CD14-positive monocyte (primary cell): Measurements from ENCODE around the gene RAB11FIP3. TPM values are rescaled to one million over a fixed set of nuclear protein-coding genes. Genes with fewer than 3 reads are reported as not detected.

Source experiments
- DNase-seq, 3 donors: peaks; one replicate each; pipeline ENCODE4 v3.0.0-alpha.2; 2011 to 2022
- H2AFZ ChIP-seq: 2 replicates; pipeline ENCODE4 v1.6.0; 2012; ENCODE audit warnings: mild to moderate bottlenecking, low read depth, low read length, inconsistent platforms; ENCODE audit not compliant: insufficient read depth, poor library complexity, severe bottlenecking
- H3K27ac ChIP-seq, 2 donors: 1 replicate in 1 of 2; 2 replicates in 1 of 2; pipeline ENCODE4 v1.5.1; 2012 to 2013; ENCODE audit warnings: low read length in 2 of 2, control low read depth in 1 of 2, inconsistent platforms in 1 of 2, low read depth in 1 of 2, mild to moderate bottlenecking in 1 of 2
- H3K27me3 ChIP-seq, 2 donors: one replicate each; pipeline versions ENCODE4 v1.6.0 to v1.6.1; 2011 to 2013; ENCODE audit warnings: low read length in 2 of 2; ENCODE audit not compliant: control insufficient read depth in 2 of 2, insufficient read depth in 2 of 2
- H3K36me3 ChIP-seq, 2 donors: replicated peaks in 1 of 2; 1 replicate in 1 of 2; 2 replicates in 1 of 2; pipeline versions ENCODE4 v1.5.1 to v1.6.1; 2012 to 2013; ENCODE audit warnings: low read length in 2 of 2, control low read depth in 1 of 2, inconsistent platforms in 1 of 2, mild to moderate bottlenecking in 1 of 2; ENCODE audit not compliant: insufficient read depth in 2 of 2, control insufficient read depth in 1 of 2
- H3K4me1 ChIP-seq, 2 donors: 1 replicate in 1 of 2; 2 replicates in 1 of 2; pipeline versions ENCODE4 v1.5.1 to v1.6.1; 2012 to 2013; ENCODE audit warnings: low read length in 2 of 2, control low read depth in 1 of 2, inconsistent platforms in 1 of 2, mild to moderate bottlenecking in 1 of 2, moderate library complexity in 1 of 2; ENCODE audit not compliant: insufficient read depth in 2 of 2, control insufficient read depth in 1 of 2
- H3K4me2 ChIP-seq: replicated peaks from 2 replicates; pipeline ENCODE3; 2012; ENCODE audit warnings: low read length, moderate library complexity, mild to moderate bottlenecking; ENCODE audit not compliant: poor library complexity, severe bottlenecking; ENCODE audit errors: extremely low read depth
- H3K4me3 ChIP-seq, 3 experiments: fragments of 200-600 bp in 1 of 3; sonication (generic) in 1 of 3; replicated peaks in 1 of 3; 1 replicate in 2 of 3; 2 replicates in 1 of 3; pipeline ENCODE4 v1.5.1; 2011 to 2013; ENCODE audit warnings: low read length in 3 of 3, mild to moderate bottlenecking in 3 of 3, control low read depth in 2 of 3, low read depth in 2 of 3, inconsistent platforms in 1 of 3, moderate library complexity in 1 of 3
- H3K79me2 ChIP-seq: 2 replicates; pipeline ENCODE4 v1.6.0; 2012; ENCODE audit warnings: mild to moderate bottlenecking, control low read depth, inconsistent platforms, low read length, moderate library complexity; ENCODE audit not compliant: insufficient read depth
- H3K9ac ChIP-seq: 2 replicates; pipeline ENCODE4 v1.6.0; 2017; ENCODE audit warnings: low read length, mild to moderate bottlenecking; ENCODE audit not compliant: insufficient read depth, poor library complexity, severe bottlenecking
- H3K9me3 ChIP-seq, 2 donors: replicated peaks in 1 of 2; 1 replicate in 1 of 2; 2 replicates in 1 of 2; pipeline versions ENCODE4 v1.5.1 to v1.6.1; 2012 to 2013; ENCODE audit warnings: low read length in 2 of 2, control low read depth in 1 of 2; ENCODE audit not compliant: control insufficient read depth in 1 of 2, insufficient read depth in 1 of 2
- H4K20me1 ChIP-seq: 2 replicates; pipeline ENCODE4 v1.6.0; 2012; ENCODE audit warnings: mild to moderate bottlenecking, low read length, control low read depth, moderate library complexity; ENCODE audit not compliant: insufficient read depth
- H3K27ac Mint-ChIP-seq, 7 donors: one replicate each; pipeline ENCODE4 v1.8.0; 2020; ENCODE audit warnings: mild to moderate bottlenecking in 7 of 7, mixed read lengths in 7 of 7, moderate library complexity in 6 of 7, inconsistent platforms in 2 of 7
- H3K27me3 Mint-ChIP-seq, 3 donors: one replicate each; pipeline ENCODE4 v1.8.0; 2021 to 2022; ENCODE audit warnings: low read depth in 3 of 3, mild to moderate bottlenecking in 3 of 3, mixed read lengths in 3 of 3, moderate library complexity in 3 of 3, inconsistent platforms in 1 of 3
- H3K36me3 Mint-ChIP-seq, 2 donors: one replicate each; pipeline ENCODE4 v1.8.0; 2020; ENCODE audit warnings: mixed read lengths in 2 of 2, inconsistent platforms in 1 of 2, mild to moderate bottlenecking in 1 of 2
- H3K4me1 Mint-ChIP-seq: one replicate; pipeline ENCODE4 v1.8.0; 2020; ENCODE audit warnings: mild to moderate bottlenecking, mixed read lengths
- H3K4me3 Mint-ChIP-seq, 2 donors: one replicate each; pipeline ENCODE4 v1.8.0; 2020; ENCODE audit warnings: mild to moderate bottlenecking in 2 of 2, mixed read lengths in 2 of 2, moderate library complexity in 1 of 2
- H3K9me3 Mint-ChIP-seq, 7 donors: one replicate each; pipeline ENCODE4 v1.8.0; 2020 to 2022; ENCODE audit warnings: mixed read lengths in 7 of 7, mild to moderate bottlenecking in 6 of 7, moderate library complexity in 6 of 7, inconsistent platforms in 2 of 7
- CTCF ChIP-seq: fragments of 200-600 bp; IDR thresholded peaks from one replicate; pipeline ENCODE4 v1.8.0; 2022; ENCODE audit warnings: antibody characterized with exemption, mild to moderate bottlenecking
- WGBS: methylation state at CpG from one replicate; pipeline ENCODE4 v1.1.5; 2013; ENCODE audit warnings: missing lambda C conversion rate; ENCODE audit not compliant: insufficient coverage; 5-methylcytosine and 5-hydroxymethylcytosine counted together
- intact Hi-C, 2 donors: fragments of 100-400 bp; cut with micrococcal nuclease; formaldehyde crosslinking; loops; one replicate each; pipeline versions ENCODE4 v1.15.0 to v1.15.1; 2023
- polyA plus RNA-seq, 3 donors: library from polyadenylated mRNA; depleted of rRNA in 1 of 3; unstranded in 2 of 3; stranded (reverse) in 1 of 3; fragments of 300-500 nt in 2 of 3; fragments of >200 nt in 1 of 3; fragmentation: Illumina TruSeq in 2 of 3; gene quantifications; 1 replicate in 2 of 3; 2 replicates in 1 of 3; pipeline ENCODE4 v1.2.3, GENCODE V29; 2012 to 2021

Gene RAB11FIP3
- polyA plus RNA-seq, 3 donors = 0.37 to 7.5 (median 0.49) TPM

DNA sequence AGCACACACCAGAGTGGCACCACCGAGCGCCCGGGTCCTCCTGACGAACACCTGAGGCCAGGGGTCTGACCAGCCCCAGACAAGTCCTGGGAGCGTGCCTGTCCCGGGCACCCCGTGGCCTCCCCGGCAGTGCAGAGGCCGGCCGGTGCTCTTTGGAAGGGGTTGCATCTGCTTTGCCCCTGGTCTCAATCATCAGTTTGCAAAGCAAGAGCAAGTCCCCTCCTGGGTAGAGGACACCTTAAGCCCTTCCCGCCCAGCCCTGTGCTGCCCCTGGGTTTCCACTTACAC, 90.4 kb downstream of the RAB11FIP3 start:
- Histone ChIP-seq H3K27ac (no peak overlapping the region), H3K4me1 (no peaks in the 10 kb centered on the region), H3K36me3 (peaks cover 0 to 9% of the 10 kb centered on the region in 2 donors), H3K4me2 (no peak overlapping the region), H3K27me3 (no peaks in the 10 kb centered on the region), H2AFZ (no peak overlapping the region), H3K79me2 (no peaks in the 10 kb centered on the region), H3K4me3 (no peak overlapping the region), H3K9ac (no peak overlapping the region), H3K9me3 (no peaks in the 10 kb centered on the region), H4K20me1 (no peaks in the 10 kb centered on the region)
- DNase-seq = no peak
- Mint-ChIP-seq H3K36me3 (peaks cover 0 to 11% of the 10 kb centered on the region in 2 donors), H3K9me3 (no peaks in the 10 kb centered on the region), H3K4me1 (no peaks in the 10 kb centered on the region), H3K4me3 (no peak overlapping the region), H3K27ac (no peak overlapping the region), H3K27me3 (no peaks in the 10 kb centered on the region)
- TF ChIP-seq CTCF = no peak
- intact Hi-C loops = no loop called here
- WGBS = 96% methylated on average over 6 of the region's 11 CpGs

DNA sequence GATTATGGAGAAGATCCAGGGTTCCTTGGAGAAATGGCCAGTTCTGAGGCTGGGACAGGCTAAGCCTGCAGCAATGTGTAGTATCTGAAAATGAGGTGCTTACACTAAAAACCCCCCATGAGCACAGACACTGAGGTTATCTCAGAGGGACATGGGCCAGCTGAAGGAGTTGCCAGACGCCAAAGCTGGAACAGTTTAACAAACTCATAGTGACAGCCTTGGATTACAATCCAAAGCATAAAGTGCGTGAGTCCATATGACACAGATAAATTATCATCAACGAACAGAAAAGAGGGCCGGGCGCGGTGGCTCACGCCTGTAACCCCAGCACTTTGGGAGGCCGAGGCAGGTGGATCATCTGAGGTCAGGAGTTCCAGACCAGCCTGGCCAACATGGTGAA, 90.9 kb downstream of the RAB11FIP3 start:
- intact Hi-C loops = no loop called here

More for the DNA sequence above, 90.9 kb downstream of the RAB11FIP3 start:
- Histone ChIP-seq H3K27me3 (no peaks in the 10 kb centered on the region), H3K27ac (no peak overlapping the region), H3K4me3 (no peak overlapping the region), H4K20me1 (no peaks in the 10 kb centered on the region), H3K4me1 (no peaks in the 10 kb centered on the region), H3K9me3 (no peaks in the 10 kb centered on the region), H3K79me2 (no peaks in the 10 kb centered on the region), H3K4me2 (no peak overlapping the region), H2AFZ (no peak overlapping the region), H3K36me3 (peaks cover 0 to 9% of the 10 kb centered on the region in 2 donors), H3K9ac (no peak overlapping the region)
- DNase-seq = no peak
- H3K9me3 Mint-ChIP-seq = no peaks in the 10 kb centered on the region
- H3K27ac Mint-ChIP-seq = no peak overlapping the region
- 98% methylated on average over 7 of the region's 8 CpGs for WGBS
- TF ChIP-seq CTCF = no peak
- no peaks in the 10 kb centered on the region for H3K4me1 Mint-ChIP-seq
- H3K27me3 Mint-ChIP-seq = no peaks in the 10 kb centered on the region
- peaks cover 0 to 11% of the 10 kb centered on the region in 2 donors for H3K36me3 Mint-ChIP-seq
- H3K4me3 Mint-ChIP-seq = no peak overlapping the region
